K562 (cell line): ENCODE measurements around the gene RNASEH2C. TPM values are rescaled to one million over a fixed set of nuclear protein-coding genes. Genes with fewer than 3 reads are reported as not detected.
A peak's percentile ranks its signal among the peaks of the same experiment; 100 is the strongest.

Experiments used
- ARID4B ChIP-seq: sonication (generic); formaldehyde crosslinking; IDR thresholded peaks from 2 replicates; pipeline ENCODE4 v1.8.0; 2022; ENCODE audit warnings: mild to moderate bottlenecking, missing genetic modification reagents
- CBX3 ChIP-seq, 2 experiments: IDR thresholded peaks; 1 replicate in 1 of 2; 2 replicates in 1 of 2; pipeline ENCODE4 v1.6.1; 2012; ENCODE audit warnings: inconsistent platforms in 2 of 2, low read length in 2 of 2, borderline replicate concordance in 1 of 2, control low read depth in 1 of 2
- ELF4 ChIP-seq: fragments of 450-650 bp; formaldehyde crosslinking; IDR thresholded peaks from 2 replicates; pipeline ENCODE4 v1.4.0; 2022; ENCODE audit warnings: missing genetic modification characterization
- KDM4B ChIP-seq, 2 experiments: fragments of 450-650 bp in 1 of 2; sonication (generic) in 1 of 2; IDR thresholded peaks; 2 replicates each; pipeline ENCODE4 v1.6.1; 2016 to 2017; ENCODE audit warnings: borderline replicate concordance in 2 of 2, antibody characterized with exemption in 1 of 2, low read depth in 1 of 2, mild to moderate bottlenecking in 1 of 2
- MYBL2 ChIP-seq, 2 experiments: fragments of 450-650 bp in 1 of 2; sonication (generic) in 1 of 2; formaldehyde crosslinking in 1 of 2; IDR thresholded peaks; 2 replicates each; pipeline versions ENCODE4 v1.6.1 to v1.8.1; 2017 to 2022; ENCODE audit warnings: borderline replicate concordance in 1 of 2, inconsistent platforms in 1 of 2, low read depth in 1 of 2, mild to moderate bottlenecking in 1 of 2, missing genetic modification reagents in 1 of 2, moderate library complexity in 1 of 2
- NEUROD1 ChIP-seq: fragments of 150-350 bp; IDR thresholded peaks from 2 replicates; pipeline ENCODE4 v1.6.1; 2014; ENCODE audit warnings: borderline replicate concordance, low read length, low read depth; ENCODE audit not compliant: partially characterized antibody
- NFE2 ChIP-seq: IDR thresholded peaks from 2 replicates; pipeline ENCODE4 v1.6.1; 2014; ENCODE audit warnings: antibody characterized with exemption, low read depth
- NFRKB ChIP-seq: fragments of 450-650 bp; IDR thresholded peaks from 2 replicates; pipeline ENCODE4 v1.6.1; 2016; ENCODE audit warnings: low read depth
- PRDM10 ChIP-seq: fragments of 450-650 bp; IDR thresholded peaks from 2 replicates; pipeline ENCODE4 v1.6.1; 2018; ENCODE audit not compliant: partially characterized antibody
- SMARCC2 ChIP-seq: fragments of 450-650 bp; IDR thresholded peaks from 2 replicates; pipeline ENCODE4 v1.6.1; 2017; ENCODE audit warnings: antibody characterized with exemption, moderate library complexity, mild to moderate bottlenecking, low read depth
- STAT5A ChIP-seq: IDR thresholded peaks from 2 replicates; pipeline ENCODE4 v1.6.1; 2012; ENCODE audit warnings: low read length, inconsistent platforms, borderline replicate concordance
- ZC3H4 ChIP-seq: sonication (generic); formaldehyde crosslinking; IDR thresholded peaks from 2 replicates; pipeline ENCODE4 v1.9.0; 2021; ENCODE audit warnings: missing genetic modification reagents, borderline replicate concordance
- ZNF12 ChIP-seq: sonication (generic); formaldehyde crosslinking; IDR thresholded peaks from 2 replicates; pipeline ENCODE4 v1.4.0; 2020; ENCODE audit warnings: mild to moderate bottlenecking, missing genetic modification reagents
- polyA plus RNA-seq, 8 experiments: library from polyadenylated mRNA; depleted of rRNA in 4 of 8; stranded (reverse) in 5 of 8; unstranded in 3 of 8; fragments of >200 nt; fragmentation: Nextera tagmentation in 2 of 8; fragmentation: Illumina TruSeq in 1 of 8; extraction: Ambion mirVana in 2 of 8; extraction: Trizol in 1 of 8; gene quantifications; 2 replicates each; pipeline versions ENCODE4 v1.2.1 to v1.2.3, GENCODE V29; 2011 to 2014; ENCODE audit warnings: inconsistent platforms in 1 of 8, missing spikeins in 1 of 8
- total RNA-seq, 7 experiments: library from RNA; depleted of rRNA in 6 of 7; stranded (reverse); fragments of >200 nt in 6 of 7; fragmentation: Illumina TruSeq in 2 of 7; extraction: Trizol in 2 of 7; gene quantifications; 2 replicates each; pipeline versions ENCODE4 v1.2.1 to v1.2.3, GENCODE V29; 2011 to 2021; ENCODE audit warnings: low replicate concordance in 1 of 7
- TF ChIP-seq, protein P1 (sequence below): fragments of 450-650 bp; formaldehyde crosslinking; IDR thresholded peaks from 2 replicates; pipeline ENCODE4 v1.4.0; 2020; ENCODE audit warnings: mild to moderate bottlenecking, moderate library complexity
- TF ChIP-seq, protein P2 (sequence below): fragments of 250-450 bp; sonication (Bioruptor Pico); IDR thresholded peaks from 2 replicates; pipeline ENCODE4 v1.8.0; 2021; ENCODE audit warnings: moderate library complexity, mild to moderate bottlenecking, inconsistent platforms

Gene RNASEH2C
- total and polyA plus RNA-seq, 9 of the 15 experiments (the other 6 are each of a cell fraction or from before 2014, with no cell fraction given), result 5.4 to 78.2 (median 15.6) TPM

DNA sequence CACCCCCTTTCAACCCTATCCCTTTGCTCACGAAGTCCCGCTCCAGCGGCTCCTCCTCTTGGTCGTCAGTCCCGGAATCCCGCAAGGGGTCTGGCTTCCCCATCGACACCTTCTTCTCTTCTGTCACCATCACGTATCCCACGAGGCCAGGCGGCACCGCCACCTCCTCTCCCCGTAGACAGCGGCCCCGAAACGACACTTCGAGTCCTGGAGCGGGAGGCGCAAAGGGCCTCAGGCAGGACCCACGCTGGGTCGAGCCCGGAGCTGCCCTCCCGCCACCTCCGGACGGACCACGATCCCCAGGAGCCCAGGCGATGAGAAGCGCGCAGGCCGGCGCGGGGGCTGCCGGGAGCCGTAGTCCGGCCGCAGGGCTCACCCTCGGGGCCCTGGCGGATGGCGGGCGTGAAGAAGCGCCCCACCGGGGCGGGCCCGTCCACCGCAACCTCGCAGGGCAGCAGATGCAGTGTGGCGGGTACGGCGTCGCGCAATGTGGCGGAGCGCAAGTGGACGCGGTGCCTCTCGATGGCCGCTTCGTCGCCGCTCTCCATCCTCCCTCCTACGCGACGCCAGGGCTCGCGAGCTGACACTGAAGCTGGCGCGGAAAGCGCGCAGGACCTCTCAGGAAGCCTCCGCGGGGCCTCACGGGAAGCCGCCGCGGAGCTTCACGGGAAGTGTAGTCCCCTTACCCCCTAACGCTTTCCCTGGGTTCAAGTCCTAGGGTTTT is at the start of gene RNASEH2C (continued):
- TF ChIP-seq, protein P1, sequence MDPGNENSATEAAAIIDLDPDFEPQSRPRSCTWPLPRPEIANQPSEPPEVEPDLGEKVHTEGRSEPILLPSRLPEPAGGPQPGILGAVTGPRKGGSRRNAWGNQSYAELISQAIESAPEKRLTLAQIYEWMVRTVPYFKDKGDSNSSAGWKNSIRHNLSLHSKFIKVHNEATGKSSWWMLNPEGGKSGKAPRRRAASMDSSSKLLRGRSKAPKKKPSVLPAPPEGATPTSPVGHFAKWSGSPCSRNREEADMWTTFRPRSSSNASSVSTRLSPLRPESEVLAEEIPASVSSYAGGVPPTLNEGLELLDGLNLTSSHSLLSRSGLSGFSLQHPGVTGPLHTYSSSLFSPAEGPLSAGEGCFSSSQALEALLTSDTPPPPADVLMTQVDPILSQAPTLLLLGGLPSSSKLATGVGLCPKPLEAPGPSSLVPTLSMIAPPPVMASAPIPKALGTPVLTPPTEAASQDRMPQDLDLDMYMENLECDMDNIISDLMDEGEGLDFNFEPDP (CRISPR knock-in tag), result no peak
- TF ChIP-seq PRDM10 (peak; percentile 53), MYBL2 (IDR thresholded peaks at IDR 0.05; ENCODE audit: low read depth) (no peak), MYBL2 (CRISPR knock-in tag; IDR thresholded peaks at IDR 0.05; ENCODE audit: borderline replicate concordance) (no peak), SMARCC2 (no peak), NFE2 (no peak), STAT5A (no peak), ZC3H4 (no peak), KDM4B (IDR thresholded peaks at IDR 0.05; ENCODE audit: borderline replicate concordance in 2 of 2, low read depth in 1 of 2) (peak in 1 of 2 experiments; percentile 64; a peak in 1 of 4 replicates), CBX3 (IDR thresholded peaks at IDR 0.05; ENCODE audit: borderline replicate concordance in 1 of 2, low read length in 2 of 2) (no peak), NFRKB (no peak), ARID4B (CRISPR knock-in tag) (peak; percentile 73), ZNF12 (CRISPR knock-in tag) (no peak), NEUROD1 (peak; percentile 4), ELF4 (CRISPR knock-in tag) (0 out of 2 replicates have a peak, but pooled peaks have one; percentile 6)
- TF ChIP-seq, protein P2, sequence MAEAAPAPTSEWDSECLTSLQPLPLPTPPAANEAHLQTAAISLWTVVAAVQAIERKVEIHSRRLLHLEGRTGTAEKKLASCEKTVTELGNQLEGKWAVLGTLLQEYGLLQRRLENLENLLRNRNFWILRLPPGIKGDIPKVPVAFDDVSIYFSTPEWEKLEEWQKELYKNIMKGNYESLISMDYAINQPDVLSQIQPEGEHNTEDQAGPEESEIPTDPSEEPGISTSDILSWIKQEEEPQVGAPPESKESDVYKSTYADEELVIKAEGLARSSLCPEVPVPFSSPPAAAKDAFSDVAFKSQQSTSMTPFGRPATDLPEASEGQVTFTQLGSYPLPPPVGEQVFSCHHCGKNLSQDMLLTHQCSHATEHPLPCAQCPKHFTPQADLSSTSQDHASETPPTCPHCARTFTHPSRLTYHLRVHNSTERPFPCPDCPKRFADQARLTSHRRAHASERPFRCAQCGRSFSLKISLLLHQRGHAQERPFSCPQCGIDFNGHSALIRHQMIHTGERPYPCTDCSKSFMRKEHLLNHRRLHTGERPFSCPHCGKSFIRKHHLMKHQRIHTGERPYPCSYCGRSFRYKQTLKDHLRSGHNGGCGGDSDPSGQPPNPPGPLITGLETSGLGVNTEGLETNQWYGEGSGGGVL (CRISPR knock-in tag), result no peak
